Activated CD8-positive, alpha-beta memory T cell treated with anti-CD3 and anti-CD28 coated beads for 4 hours (primary cell): ENCODE results near the gene ENTREP3.
"Not testable (repeated sequence)": the region's sequence is repeated elsewhere in the genome, so short reads cannot be mapped to it uniquely, and the experiment has no call there.

Experiments
- DNase-seq, 2 donors: peaks; one replicate each; pipeline ENCODE4 v3.0.0-alpha.2; 2020; ENCODE audit warnings: low read depth in 2 of 2

The ENTREP3 gene

GRCh38 chr1:155250633-155251449, 4.4 kb downstream of the ENTREP3 start:
- DNase-seq, result peak; percentile 87 to 89

DNA sequence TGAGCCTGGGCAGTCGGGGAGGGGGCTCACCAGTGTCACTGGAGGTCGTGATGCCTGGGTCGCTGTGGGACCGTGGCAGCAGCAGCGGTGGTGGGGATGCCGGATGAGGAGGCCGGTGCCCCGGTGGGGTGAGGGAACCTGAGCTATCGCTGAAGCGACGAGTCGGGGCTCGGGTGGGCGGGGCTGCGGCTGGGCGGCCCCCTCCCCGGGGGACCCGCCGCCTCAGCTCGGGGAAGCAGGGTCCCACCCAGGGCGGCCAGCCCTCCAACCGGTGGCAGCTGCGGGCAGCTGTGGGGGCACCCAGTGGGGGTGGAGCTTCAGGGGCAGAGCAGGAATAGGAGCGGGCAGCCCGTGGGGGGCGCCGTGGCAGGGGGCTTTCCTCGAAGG, 5.0 kb downstream of the ENTREP3 start:
- no peak for DNase-seq

GRCh38 chr1:155247667-155248553, 7.4 kb downstream of the ENTREP3 start:
- no peak for DNase-seq

DNA sequence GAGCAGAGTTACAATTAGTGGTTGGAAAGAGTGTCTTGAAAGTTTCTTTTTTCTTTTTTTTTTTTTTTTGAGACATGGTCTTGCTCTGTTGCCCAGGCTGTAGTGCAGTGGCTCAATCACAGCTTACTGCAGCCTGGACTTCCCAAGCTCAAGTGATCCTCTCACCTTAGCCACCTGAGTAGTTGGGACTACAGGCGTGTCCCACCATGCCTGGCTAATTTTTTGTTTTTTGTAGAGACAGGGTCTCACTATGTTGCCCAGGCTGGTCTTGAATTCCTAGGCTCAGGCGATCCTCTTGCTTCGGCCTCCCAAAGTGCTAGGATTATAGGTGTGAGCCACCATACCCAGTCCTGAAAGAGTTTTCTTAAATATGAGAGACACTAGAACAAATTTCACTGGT, 8.5 kb downstream of the ENTREP3 start:
- DNase-seq, result not testable (repeated sequence)

- DNase-seq, result no peak
Observed at GRCh38 chr1:155245163-155245524, 10.1 kb downstream of the ENTREP3 start.

DNA sequence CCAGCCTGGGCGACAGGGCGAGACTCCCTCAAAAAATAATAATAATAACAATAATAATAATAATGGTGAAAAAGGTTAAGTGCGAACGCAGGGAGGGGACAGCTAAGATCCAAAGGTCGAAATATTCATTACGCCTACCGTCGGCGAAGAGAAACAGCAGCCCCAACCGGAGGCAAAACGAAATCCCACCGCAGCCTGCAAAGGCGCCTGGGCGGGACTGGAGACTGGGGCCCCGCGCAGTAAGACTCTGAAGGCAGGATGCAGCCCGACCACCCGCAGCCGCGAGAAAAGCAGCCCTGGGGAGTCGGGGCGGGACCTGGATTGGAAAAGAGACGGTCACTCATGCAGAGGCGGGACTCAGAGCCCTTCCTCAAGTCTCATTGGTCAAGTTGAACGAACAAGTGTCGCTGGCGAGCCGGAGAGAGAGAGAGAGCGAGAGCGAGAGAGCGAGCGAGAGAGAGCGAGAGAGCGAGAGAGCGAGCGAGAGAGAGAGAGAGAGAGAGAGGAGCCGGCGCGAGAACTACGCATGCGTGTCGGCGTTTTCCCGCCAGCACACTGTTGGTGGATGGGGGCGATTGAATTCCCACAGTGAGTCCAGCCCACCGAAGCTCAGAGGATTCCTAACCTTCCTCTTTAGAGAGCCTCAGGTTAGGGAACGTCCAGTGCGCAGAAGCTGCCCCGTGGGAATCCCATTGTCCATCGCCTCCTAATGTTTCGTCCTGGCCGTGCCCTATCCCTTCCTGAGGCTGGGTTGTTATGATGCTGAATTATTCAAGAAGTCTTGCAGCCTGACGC, 10.7 kb downstream of the ENTREP3 start:
- peak; percentile 84 to 89 for DNase-seq

DNA sequence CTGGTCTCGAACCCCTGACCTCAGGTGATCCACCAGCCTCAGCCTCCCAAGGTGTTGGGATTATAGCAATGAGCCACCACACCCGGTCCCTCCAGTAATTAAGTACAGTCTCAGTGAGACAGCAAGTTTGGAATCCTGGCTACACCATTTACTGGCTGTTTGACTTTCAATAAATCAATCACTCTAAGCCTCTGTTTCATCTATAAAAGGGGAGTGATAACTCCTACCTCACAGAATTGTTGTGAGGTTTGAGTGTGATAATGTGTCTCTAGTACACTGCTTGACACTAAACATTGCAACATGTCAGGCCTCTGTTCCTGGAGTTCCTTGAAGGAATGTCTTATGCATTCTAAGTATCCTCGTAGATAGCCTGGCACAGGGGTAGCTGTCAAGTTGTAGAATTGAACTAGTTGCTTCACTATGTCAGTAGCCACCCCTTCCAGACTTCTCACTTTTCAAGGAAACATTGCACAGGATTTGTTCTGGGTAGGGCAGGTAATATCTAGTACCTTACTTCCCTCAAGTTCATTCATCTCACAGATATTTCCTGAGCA, 12.4 kb downstream of the ENTREP3 start:
- DNase-seq, result no peak

DNA sequence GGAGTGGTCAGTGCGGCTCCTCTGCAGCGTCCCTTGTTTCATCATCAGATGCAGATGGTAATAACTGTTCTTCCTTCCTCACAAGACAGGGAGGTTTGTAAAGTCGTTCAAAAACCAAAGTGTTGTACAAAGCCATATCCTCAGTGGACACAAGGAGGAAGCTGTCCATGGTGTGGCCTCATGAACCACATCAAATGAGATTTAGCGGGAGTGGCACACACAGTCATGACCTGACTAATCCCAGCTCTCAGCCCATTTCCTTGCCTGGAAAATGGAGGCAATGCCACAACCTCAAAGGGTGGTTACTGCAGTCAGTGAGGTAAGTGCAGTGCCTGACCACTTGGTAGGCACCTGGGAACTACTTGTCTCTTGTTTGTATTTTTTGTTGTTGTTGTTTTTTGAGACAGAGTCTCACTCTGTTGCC, 13.4 kb downstream of the ENTREP3 start:
- no peak for DNase-seq

DNA sequence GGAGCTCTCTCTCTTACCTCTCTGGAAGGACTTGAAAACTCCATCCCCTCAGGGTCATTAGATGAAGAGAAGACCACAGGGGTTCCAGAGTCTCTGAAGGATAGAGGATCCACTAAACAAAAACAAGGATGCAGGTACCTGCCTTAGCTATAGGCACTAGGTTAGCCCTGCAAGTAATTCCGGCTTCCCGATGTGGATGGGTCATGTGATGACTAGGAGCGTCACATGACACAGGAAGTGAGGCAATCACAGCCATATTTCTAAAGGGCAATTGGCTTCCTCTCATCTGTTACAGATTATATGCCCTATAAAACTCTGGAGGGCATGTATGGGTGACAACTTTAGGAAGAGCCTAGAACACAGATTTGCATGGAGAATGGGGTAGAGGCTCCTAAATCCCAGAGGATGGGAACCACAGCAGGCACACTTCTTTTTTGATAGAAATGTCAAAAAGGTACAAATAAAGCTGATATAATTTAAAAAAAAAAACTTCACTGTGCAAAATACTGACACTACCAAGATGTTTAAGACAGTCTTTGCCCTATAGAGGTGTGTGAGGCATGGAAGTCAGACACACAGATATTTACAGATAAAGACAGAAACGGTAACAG, 14.1 kb downstream of the ENTREP3 start:
- peak in 1 of 2 donors; percentile 42 for DNase-seq

- DNase-seq, result no peak
Observed at GRCh38 chr1:155236451-155236850, 18.8 kb downstream of the ENTREP3 start.

GRCh38 chr1:155235375-155235774, 19.9 kb downstream of the ENTREP3 start:
- DNase-seq, result not testable (repeated sequence)

GRCh38 chr1:155233502-155233901, 21.8 kb downstream of the ENTREP3 start:
- DNase-seq, result not testable (repeated sequence)

- DNase-seq, result not testable (repeated sequence)
Observed at GRCh38 chr1:155232001-155232978, 23.0 kb downstream of the ENTREP3 start.

GRCh38 chr1:155231302-155231701, 24.0 kb downstream of the ENTREP3 start:
- not testable (repeated sequence) for DNase-seq

DNA sequence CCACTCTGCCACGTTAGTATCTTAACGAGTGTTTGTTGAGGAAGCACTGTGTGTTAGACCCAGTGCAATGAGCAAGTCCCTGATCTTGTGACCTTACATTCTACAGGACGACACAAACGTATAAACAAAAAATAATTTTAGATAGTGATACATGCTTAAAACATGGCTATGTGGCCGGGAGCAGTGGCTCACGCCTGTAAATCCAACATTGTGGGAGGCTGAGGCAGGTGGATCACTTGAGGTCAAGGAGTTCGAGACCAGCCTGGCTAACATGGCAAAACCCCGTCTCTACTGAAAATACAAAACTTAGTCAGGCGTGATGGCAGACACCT, 27.2 kb downstream of the ENTREP3 start:
- no peak for DNase-seq

- DNase-seq, result peak; percentile 97 to 100
Observed at GRCh38 chr1:155227261-155228095, 27.8 kb downstream of the ENTREP3 start.

- DNase-seq, result no peak
Observed at GRCh38 chr1:155226910-155227260, 28.4 kb downstream of the ENTREP3 start.

DNA sequence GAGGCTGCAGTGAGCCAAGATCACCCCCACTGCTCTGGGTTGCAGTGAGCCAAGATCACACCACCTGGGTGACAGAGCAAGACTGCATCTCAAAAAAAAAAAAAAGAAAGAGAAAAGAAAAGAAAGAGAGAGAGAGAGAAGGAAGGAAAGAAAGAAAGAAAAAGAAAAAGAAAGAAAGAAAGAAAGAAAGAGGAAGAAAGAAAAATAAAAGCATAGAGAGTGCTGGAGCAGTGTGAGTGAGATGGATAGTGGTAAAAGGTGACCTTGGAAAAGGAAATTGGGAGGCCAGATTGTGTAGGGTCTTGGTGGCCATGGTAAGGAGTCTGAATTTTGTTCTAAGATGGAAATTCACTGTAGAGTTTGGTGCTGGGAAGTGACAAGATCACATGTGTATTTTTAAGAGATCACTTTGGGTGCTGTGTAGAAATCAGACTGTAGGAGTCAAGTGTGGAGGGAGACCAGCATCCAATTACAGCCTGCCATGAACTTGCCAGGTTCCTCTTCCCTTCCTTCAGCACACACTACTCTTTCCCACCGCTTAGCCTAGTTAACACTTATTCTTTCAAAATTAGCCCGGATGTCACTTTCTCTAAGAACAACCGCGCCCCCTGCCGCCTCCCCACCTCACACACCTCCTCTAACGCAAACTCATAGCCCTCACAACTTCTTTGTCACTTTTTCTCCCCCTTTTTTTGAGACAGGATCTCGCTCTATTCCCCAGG, 28.9 kb downstream of the ENTREP3 start:
- peak; percentile 66 to 85 for DNase-seq

GRCh38 chr1:155225404-155225759, 29.9 kb downstream of the ENTREP3 start:
- DNase-seq, result not testable (repeated sequence)
